IMR-90 (cell line): ENCODE results near the gene COLEC11. TPM values are rescaled to one million over a fixed set of nuclear protein-coding genes. Genes with fewer than 3 reads are reported as not detected.

Experiments used
- ATAC-seq: fragments of 200-7000 bp; cut with Tn5 transposase; 2 replicates; pipeline ENCODE4 v1.9.1; 2020; ENCODE audit warnings: low read depth, mild to moderate bottlenecking, moderate library complexity
- BruUV-seq: library from RNA; stranded (reverse); fragments of 400-500 nt; replicated peaks from 2 replicates; lab custom pipeline; 2021; lab: Mats Ljungman, UMichigan
- CTCF ChIA-PET: fragments of 300-600 bp; formaldehyde crosslinking; extraction: SDS; loops from one replicate; lab custom pipeline; 2021; ENCODE audit warnings: antibody characterized with exemption; lab: Yijun Ruan, JAX
- POLR2A ChIA-PET: fragments of 300-600 bp; sonication (Branson Sonifier 250); formaldehyde crosslinking; loops from one replicate; lab custom pipeline; 2022; ENCODE audit warnings: antibody characterized with exemption; ENCODE audit not compliant: unreplicated experiment; lab: Charles Lee
- DNase-seq: peaks from one replicate; pipeline ENCODE4 v3.0.0; 2013
- H2AFZ ChIP-seq: replicated peaks from 2 replicates; pipeline ENCODE3; 2013; ENCODE audit warnings: low read length, mild to moderate bottlenecking; ENCODE audit not compliant: poor library complexity
- H2AK5ac ChIP-seq: 2 replicates; pipeline ENCODE4 v1.6.1; 2013; ENCODE audit warnings: low read depth, low read length, inconsistent platforms
- H2AK9ac ChIP-seq: replicated peaks from 2 replicates; pipeline ENCODE3; 2013; ENCODE audit warnings: mild to moderate bottlenecking, low read depth, low read length, moderate library complexity; ENCODE audit not compliant: poor library complexity
- H2BK120ac ChIP-seq: 2 replicates; pipeline ENCODE4 v1.6.1; 2013; ENCODE audit warnings: low read depth, low read length, inconsistent platforms
- H2BK15ac ChIP-seq: 3 replicates; pipeline ENCODE4 v1.6.1; 2013; ENCODE audit warnings: low read depth, low read length, inconsistent platforms
- H2BK20ac ChIP-seq: 2 replicates; pipeline ENCODE4 v1.6.1; 2013; ENCODE audit warnings: low read depth, mild to moderate bottlenecking, inconsistent platforms, low read length, moderate library complexity
- H2BK5ac ChIP-seq: 2 replicates; pipeline ENCODE4 v1.6.1; 2013; ENCODE audit warnings: mild to moderate bottlenecking, low read depth, low read length, inconsistent platforms; ENCODE audit not compliant: poor library complexity, severe bottlenecking
- H3K14ac ChIP-seq: replicated peaks from 2 replicates; pipeline ENCODE4 v1.6.1; 2013; ENCODE audit warnings: low read depth, low read length, inconsistent platforms
- H3K18ac ChIP-seq: 2 replicates; pipeline ENCODE4 v1.6.1; 2013; ENCODE audit warnings: low read depth, low read length, control low read depth
- H3K23ac ChIP-seq: 2 replicates; pipeline ENCODE4 v1.6.1; 2013; ENCODE audit warnings: low read depth, low read length, inconsistent platforms
- H3K27ac ChIP-seq: 2 replicates; pipeline ENCODE4 v1.5.1; 2013; ENCODE audit warnings: mild to moderate bottlenecking, control low read depth, low read length; ENCODE audit not compliant: insufficient read depth
- H3K27me3 ChIP-seq: 2 replicates; pipeline ENCODE4 v1.6.1; 2013; ENCODE audit warnings: low read length; ENCODE audit not compliant: control insufficient read depth, insufficient read depth
- H3K36me3 ChIP-seq: 2 replicates; pipeline ENCODE4 v1.6.1; 2013; ENCODE audit warnings: low read length, mixed read lengths; ENCODE audit not compliant: control insufficient read depth, insufficient read depth
- H3K4ac ChIP-seq: 2 replicates; pipeline ENCODE4 v1.6.1; 2013; ENCODE audit warnings: low read depth, low read length, inconsistent platforms
- H3K4me1 ChIP-seq: 2 replicates; pipeline ENCODE4 v1.6.1; 2013; ENCODE audit warnings: low read length, mixed read lengths; ENCODE audit not compliant: control insufficient read depth, insufficient read depth
- H3K4me2 ChIP-seq: 2 replicates; pipeline ENCODE4 v1.6.1; 2013; ENCODE audit warnings: low read depth, mild to moderate bottlenecking, control low read depth, low read length, moderate library complexity
- H3K4me3 ChIP-seq: 2 replicates; pipeline ENCODE4 v1.5.1; 2013; ENCODE audit warnings: low read depth, mild to moderate bottlenecking, control low read depth, low read length, moderate library complexity; ENCODE audit not compliant: insufficient read depth
- H3K56ac ChIP-seq: 2 replicates; pipeline ENCODE4 v1.6.1; 2013; ENCODE audit warnings: low read length, inconsistent platforms; ENCODE audit not compliant: insufficient read depth; ENCODE audit errors: extremely low read depth
- H3K79me1 ChIP-seq, 2 experiments: 2 replicates each; pipeline ENCODE4 v1.6.1; 2013; ENCODE audit warnings: low read length in 2 of 2, inconsistent platforms in 1 of 2, low read depth in 1 of 2
- H3K9ac ChIP-seq: 2 replicates; pipeline ENCODE4 v1.6.1; 2013; ENCODE audit warnings: low read depth, low read length, control low read depth
- H3K9me1 ChIP-seq: 2 replicates; pipeline ENCODE4 v1.6.1; 2013; ENCODE audit warnings: low read length, inconsistent platforms; ENCODE audit not compliant: insufficient read depth
- H3K9me3 ChIP-seq: 2 replicates; pipeline ENCODE4 v1.6.1; 2013; ENCODE audit warnings: low read length; ENCODE audit not compliant: control insufficient read depth, insufficient read depth
- H4K20me1 ChIP-seq: 2 replicates; pipeline ENCODE4 v1.6.1; 2013; ENCODE audit warnings: low read length, inconsistent platforms; ENCODE audit not compliant: insufficient read depth
- H4K5ac ChIP-seq: 2 replicates; pipeline ENCODE4 v1.6.1; 2013; ENCODE audit warnings: mild to moderate bottlenecking, low read depth, low read length, control low read depth
- H4K8ac ChIP-seq, 2 experiments: 2 replicates each; pipeline ENCODE4 v1.6.1; 2013; ENCODE audit warnings: low read depth in 2 of 2, low read length in 2 of 2, control low read depth in 1 of 2, inconsistent platforms in 1 of 2
- H4K91ac ChIP-seq: 2 replicates; pipeline ENCODE4 v1.6.1; 2013; ENCODE audit warnings: low read depth, low read length, inconsistent platforms; ENCODE audit not compliant: insufficient read depth
- FOS ChIP-seq: fragments of 150-350 bp; IDR thresholded peaks from 2 replicates; pipeline ENCODE4 v1.6.1; 2016; ENCODE audit warnings: low read depth, low read length
- POLR2A ChIP-seq: IDR thresholded peaks from 2 replicates; pipeline ENCODE4 v1.6.1; 2012; ENCODE audit warnings: mild to moderate bottlenecking, low read depth, low read length
- RCOR1 ChIP-seq: IDR thresholded peaks from 2 replicates; pipeline ENCODE4 v1.6.1; 2012; ENCODE audit warnings: mild to moderate bottlenecking, low read length, improper control_type of control experiment; ENCODE audit not compliant: insufficient replicate concordance
- dilution Hi-C: fragments of 300-500 bp; cut with HindIII; formaldehyde crosslinking; loops from one replicate; pipeline ENCODE4 v1.14.3; 2018; ENCODE audit warnings: low sequenced_read_pairs; ENCODE audit not compliant: unreplicated experiment
- in situ Hi-C: fragments of 300-500 bp; cut with MboI; formaldehyde crosslinking; loops from 3 replicates; pipeline ENCODE4 v1.14.3; 2019; ENCODE audit warnings: low sequenced_read_pairs, inconsistent platforms, mixed read lengths
- intact Hi-C: fragments of 100-400 bp; cut with micrococcal nuclease; formaldehyde crosslinking; loops from 2 replicates; pipeline ENCODE4 v1.10.0; 2022
- polyA plus RNA-seq, 3 experiments: library from polyadenylated mRNA; depleted of rRNA; stranded (reverse); fragments of >200 nt; gene quantifications; 2 replicates each; pipeline ENCODE4 v1.2.3, GENCODE V29; 2012; ENCODE audit warnings: low replicate concordance in 1 of 3
- total RNA-seq: library from RNA; depleted of rRNA; stranded (reverse); fragments of >200 nt; gene quantifications from 2 replicates; pipeline ENCODE4 v1.2.3, GENCODE V29; 2012

The COLEC11 gene
- total and polyA plus RNA-seq, 2 of the 4 experiments (the other 2 are of a cell fraction) = under 0.01 to 0.24 TPM

DNA sequence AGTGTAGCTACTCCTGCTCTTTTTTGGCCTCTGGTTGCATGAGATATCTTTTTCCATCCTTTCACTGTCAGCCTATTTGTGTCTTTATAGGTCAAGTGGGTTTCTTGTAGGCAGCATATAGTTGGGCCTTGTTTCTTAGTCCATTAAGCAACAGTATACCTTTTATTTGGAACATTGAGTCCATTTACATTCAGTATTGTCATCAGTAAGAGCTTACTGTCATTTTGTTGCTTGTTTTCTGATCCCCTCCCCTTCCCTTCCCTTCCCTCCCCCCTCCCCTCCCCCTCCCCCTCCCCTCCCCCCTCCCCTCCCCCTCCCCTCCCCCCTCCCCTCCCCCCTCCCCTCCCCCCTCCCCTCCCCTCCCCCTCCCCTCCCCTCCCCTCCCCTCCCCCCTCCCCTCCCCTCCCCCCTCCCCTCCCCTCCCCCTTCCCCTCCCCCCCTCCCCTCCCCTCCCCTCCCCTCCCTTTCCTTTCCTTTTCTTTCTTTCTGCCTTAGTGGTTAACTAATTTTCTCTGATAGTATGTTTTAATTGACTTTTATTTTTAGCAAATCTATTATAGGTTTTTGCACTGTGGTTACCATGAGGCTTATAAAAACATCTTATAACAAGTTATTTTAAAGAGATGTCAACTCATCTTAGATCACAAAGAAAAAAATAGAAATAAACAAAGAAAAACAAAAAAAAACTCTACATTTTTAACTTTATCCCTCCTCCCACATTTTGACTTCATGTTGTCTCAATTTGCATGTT is 95.3 kb downstream of the COLEC11 start:
- H4K5ac ChIP-seq = no peak overlapping the region
- H4K91ac ChIP-seq = no peak overlapping the region
- in situ Hi-C loops (no loop called here), intact Hi-C loops (no loop called here), dilution Hi-C loops (no loop called here)
- no peaks in the 10 kb centered on the region for H3K9me1 ChIP-seq
- no TSS peak for BruUV-seq
- no peak overlapping the region for H3K9ac ChIP-seq
- H3K14ac ChIP-seq = no peak overlapping the region
- ATAC-seq (no peak), DNase-seq (no peak)
- H4K8ac ChIP-seq = no peak overlapping the region
- H3K23ac ChIP-seq = no peak overlapping the region
- no peak overlapping the region for H2BK15ac ChIP-seq
- H3K4ac ChIP-seq = no peak overlapping the region
- no peak overlapping the region for H2BK120ac ChIP-seq
- no peaks in the 10 kb centered on the region for H3K9me3 ChIP-seq
- H3K27me3 ChIP-seq = peaks cover 8% of the 10 kb centered on the region
- TF ChIP-seq POLR2A (no peak), RCOR1 (no peak), FOS (no peak)
- H3K4me1 ChIP-seq = no peaks in the 10 kb centered on the region
- no peak overlapping the region for H3K27ac ChIP-seq
- no peaks in the 10 kb centered on the region for H4K20me1 ChIP-seq
- no peak overlapping the region for H3K4me2 ChIP-seq
- H2BK20ac ChIP-seq = no peak overlapping the region
- no peaks in the 10 kb centered on the region for H3K79me1 ChIP-seq
- H2AK9ac ChIP-seq = no peak overlapping the region
- CTCF ChIA-PET = interaction anchor here (0.6 to 1.3 kb wide), 4 partner anchors 15 to 91 kb away, joined by 3 to 9 read pairs (median 4); no protein-coding TSS in a partner anchor
- no peak overlapping the region for H3K18ac ChIP-seq
- H3K4me3 ChIP-seq = no peak overlapping the region
- H2AFZ ChIP-seq = no peak overlapping the region
- H2AK5ac ChIP-seq = no peak overlapping the region
- H2BK5ac ChIP-seq = no peak overlapping the region
- no peaks in the 10 kb centered on the region for H3K36me3 ChIP-seq
- POLR2A ChIA-PET = no interaction called here
- no peak overlapping the region for H3K56ac ChIP-seq
